Loucy (cell line): Measurements from ENCODE around the gene MAGEC2.

ENCODE experiments used
- H2AFZ ChIP-seq: fragments of 200-600 bp; sonication (generic); 2 replicates; pipeline ENCODE4 v1.6.0; 2016; ENCODE audit warnings: antibody characterized with exemption, mild to moderate bottlenecking, low read length, moderate library complexity
- H3F3A ChIP-seq: fragments of 200-600 bp; 2 replicates; pipeline ENCODE4 v1.6.0; 2016; ENCODE audit warnings: antibody characterized with exemption, low read depth, mild to moderate bottlenecking
- H3K27me3 ChIP-seq: fragments of 200-600 bp; sonication (generic); 2 replicates; pipeline ENCODE4 v1.6.1; 2014; ENCODE audit warnings: low read length, mild to moderate bottlenecking; ENCODE audit not compliant: insufficient read depth, poor library complexity, severe bottlenecking
- H3K36me3 ChIP-seq: fragments of 200-600 bp; sonication (generic); 2 replicates; pipeline ENCODE4 v1.6.1; 2016; ENCODE audit warnings: low read length; ENCODE audit not compliant: insufficient read depth
- H3K4me1 ChIP-seq: fragments of 200-600 bp; sonication (generic); 2 replicates; pipeline ENCODE4 v1.5.1; 2014; ENCODE audit warnings: low read length, mild to moderate bottlenecking; ENCODE audit not compliant: insufficient read depth, poor library complexity, severe bottlenecking
- H3K4me2 ChIP-seq: fragments of 200-600 bp; sonication (generic); 2 replicates; pipeline ENCODE4 v1.6.0; 2014; ENCODE audit warnings: antibody characterized with exemption, low read length, low read depth, mild to moderate bottlenecking; ENCODE audit not compliant: poor library complexity, severe bottlenecking
- H3K4me3 ChIP-seq: fragments of 200-600 bp; sonication (generic); 2 replicates; pipeline ENCODE4 v1.5.1; 2014; ENCODE audit warnings: low read length, mild to moderate bottlenecking, mixed read lengths; ENCODE audit not compliant: poor library complexity, severe bottlenecking
- H3K79me2 ChIP-seq: fragments of 200-600 bp; sonication (generic); 2 replicates; pipeline ENCODE4 v1.6.1; 2014; ENCODE audit warnings: low read length; ENCODE audit not compliant: insufficient read depth
- H3K9ac ChIP-seq: fragments of 200-600 bp; sonication (generic); 2 replicates; pipeline ENCODE4 v1.6.0; 2014; ENCODE audit warnings: mild to moderate bottlenecking, low read depth, low read length, moderate library complexity; ENCODE audit not compliant: poor library complexity, severe bottlenecking
- H3K9me2 ChIP-seq: fragments of 200-600 bp; sonication (generic); replicated peaks from 2 replicates; pipeline ENCODE4 v1.6.1; 2016; ENCODE audit warnings: low read depth, low read length, mixed read lengths
- H3K9me3 ChIP-seq: fragments of 200-600 bp; sonication (generic); 2 replicates; pipeline ENCODE4 v1.6.1; 2014; ENCODE audit warnings: mild to moderate bottlenecking, antibody characterized with exemption, low read length, low read depth; ENCODE audit not compliant: insufficient read depth
- H4K20me1 ChIP-seq: fragments of 200-600 bp; sonication (generic); 2 replicates; pipeline ENCODE4 v1.6.0; 2014; ENCODE audit warnings: antibody characterized with exemption, low read length, mild to moderate bottlenecking; ENCODE audit not compliant: insufficient read depth, poor library complexity, severe bottlenecking
- CTCF ChIP-seq: fragments of 200-600 bp; sonication (generic); conservative IDR thresholded peaks from 2 replicates; pipeline ENCODE4 v1.5.1; 2014; ENCODE audit warnings: mild to moderate bottlenecking, antibody characterized with exemption, low read length
- EZH2phosphoT487 ChIP-seq: fragments of 200-600 bp; IDR thresholded peaks from 2 replicates; pipeline ENCODE4 v1.6.1; 2018; ENCODE audit warnings: antibody characterized with exemption, mild to moderate bottlenecking, moderate library complexity, borderline replicate concordance

The MAGEC2 gene

GRCh38 chrX:142201113-142201512 lies 4.0 kb downstream of the MAGEC2 start:
- no peaks in the 10 kb centered on the region for H3K9me3 ChIP-seq
- H3K9ac ChIP-seq, result no peak overlapping the region
- no peak overlapping the region for H3K4me2 ChIP-seq
- H3K4me3 ChIP-seq, result no peak overlapping the region
- H4K20me1 ChIP-seq, result no peaks in the 10 kb centered on the region
- H3K27me3 ChIP-seq, result no peaks in the 10 kb centered on the region
- H3F3A ChIP-seq, result no peaks in the 10 kb centered on the region
- no peaks in the 10 kb centered on the region for H3K79me2 ChIP-seq
- no peaks in the 10 kb centered on the region for H3K36me3 ChIP-seq
- H2AFZ ChIP-seq, result no peak overlapping the region
- no peaks in the 10 kb centered on the region for H3K9me2 ChIP-seq
- no peak for TF ChIP-seq CTCF
- TF ChIP-seq EZH2phosphoT487, result no peak
- H3K4me1 ChIP-seq, result no peaks in the 10 kb centered on the region

DNA sequence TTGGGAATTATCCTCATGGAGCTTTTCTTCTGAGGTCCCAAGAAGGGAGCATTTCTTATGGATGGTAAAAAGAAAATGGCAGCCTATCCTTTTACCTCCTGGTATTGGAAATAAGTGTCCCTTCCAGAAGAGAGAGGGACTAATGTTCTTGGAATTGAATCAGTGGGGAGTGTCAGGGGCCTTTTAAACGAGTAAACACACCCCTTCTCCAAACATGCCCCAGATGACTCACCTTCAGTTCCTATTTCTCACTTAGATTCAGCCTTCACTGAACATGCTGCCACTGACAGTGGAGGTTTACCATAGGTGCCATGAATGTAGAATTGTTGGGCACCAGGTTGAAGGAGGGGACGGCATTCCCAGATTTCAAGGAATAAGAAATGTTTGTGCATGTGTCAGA lies 19.0 kb downstream of the MAGEC2 start:
- Histone ChIP-seq H4K20me1 (no peaks in the 10 kb centered on the region), H3K4me3 (no peak overlapping the region), H3K79me2 (no peaks in the 10 kb centered on the region), H3K9me2 (no peaks in the 10 kb centered on the region), H3K27me3 (no peaks in the 10 kb centered on the region), H3K4me2 (no peak overlapping the region), H2AFZ (no peak overlapping the region), H3F3A (no peaks in the 10 kb centered on the region), H3K9ac (no peak overlapping the region), H3K9me3 (no peaks in the 10 kb centered on the region), H3K36me3 (no peaks in the 10 kb centered on the region), H3K4me1 (no peaks in the 10 kb centered on the region)
- no peak for TF ChIP-seq EZH2phosphoT487
- TF ChIP-seq CTCF, result no peak

DNA sequence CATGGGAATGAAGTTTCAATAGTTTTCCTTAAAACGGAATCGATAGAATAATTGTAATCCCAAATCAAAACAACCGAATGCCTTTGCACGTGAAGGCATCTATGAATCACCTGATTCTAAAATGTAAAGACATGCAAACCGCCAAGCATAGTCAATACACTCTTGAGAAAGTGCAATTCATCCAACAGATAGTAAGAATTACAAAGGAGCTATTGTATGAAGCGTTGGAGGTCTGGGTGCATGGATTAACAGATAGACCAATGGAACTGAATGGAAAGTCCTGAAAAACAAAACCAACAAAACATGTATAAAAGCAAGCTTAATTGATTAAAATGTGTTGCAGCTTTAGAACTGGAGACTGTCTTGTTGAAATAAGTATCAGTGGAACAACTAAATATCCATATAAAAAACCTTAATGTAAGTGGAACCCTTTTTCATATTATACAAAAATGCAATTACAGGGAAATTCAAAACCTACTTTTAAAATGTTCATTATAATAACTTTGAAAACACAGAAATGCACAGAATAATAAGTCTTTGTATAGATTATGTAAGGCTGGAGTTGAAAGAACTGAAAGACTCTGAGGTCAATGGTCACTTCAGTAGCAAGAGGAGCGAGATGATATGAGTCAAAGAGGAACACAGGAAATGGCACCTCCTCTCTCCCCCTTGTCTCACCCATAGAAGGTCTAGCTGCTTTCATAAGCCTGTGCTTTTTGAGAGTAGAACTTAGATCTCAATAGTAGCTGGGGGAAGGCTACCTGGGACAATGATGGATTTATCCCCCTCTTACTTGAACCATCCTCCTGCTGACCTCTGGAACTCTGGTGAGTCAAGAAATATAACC lies 20.1 kb downstream of the MAGEC2 start:
- Histone ChIP-seq H3K9me3 (no peaks in the 10 kb centered on the region), H3K4me2 (no peak overlapping the region), H3F3A (no peaks in the 10 kb centered on the region), H4K20me1 (no peaks in the 10 kb centered on the region), H2AFZ (no peak overlapping the region), H3K79me2 (no peaks in the 10 kb centered on the region), H3K9me2 (no peaks in the 10 kb centered on the region), H3K4me1 (no peaks in the 10 kb centered on the region), H3K36me3 (no peaks in the 10 kb centered on the region), H3K9ac (no peak overlapping the region), H3K27me3 (no peaks in the 10 kb centered on the region), H3K4me3 (no peak overlapping the region)
- no peak for TF ChIP-seq EZH2phosphoT487
- no peak for TF ChIP-seq CTCF
